Mucosa of stomach (tissue), 1 donor: ENCODE measurements around the gene GBGT1.

Experiments
- H3K27me3 ChIP-seq: one replicate; pipeline ENCODE4 v1.7.0; 2013; ENCODE audit warnings: mild to moderate bottlenecking, low read length; ENCODE audit not compliant: control insufficient read depth, insufficient read depth
- H3K36me3 ChIP-seq: one replicate; pipeline ENCODE4 v1.7.0; 2013; ENCODE audit warnings: low read length; ENCODE audit not compliant: control insufficient read depth, insufficient read depth
- H3K4me1 ChIP-seq: one replicate; pipeline ENCODE4 v1.7.0; 2013; ENCODE audit warnings: mild to moderate bottlenecking, low read length; ENCODE audit not compliant: control insufficient read depth, insufficient read depth
- H3K4me3 ChIP-seq: one replicate; pipeline ENCODE4 v1.7.0; 2013; ENCODE audit warnings: low read length
- H3K9ac ChIP-seq: one replicate; pipeline ENCODE4 v1.7.0; 2013; ENCODE audit warnings: mild to moderate bottlenecking, low read length, moderate library complexity
- H3K9me3 ChIP-seq: one replicate; pipeline ENCODE4 v1.7.0; 2013; ENCODE audit warnings: mild to moderate bottlenecking, low read length, moderate library complexity; ENCODE audit not compliant: control insufficient read depth
- donor health status: Pancreatic carcinoma.

The GBGT1 gene

GRCh38 chr9:133111808-133112662, 51.7 kb downstream of the GBGT1 start:
- Histone ChIP-seq H3K9me3 (no peaks in the 10 kb centered on the region), H3K4me1 (peaks cover 42% of the 10 kb centered on the region), H3K36me3 (peaks cover 12% of the 10 kb centered on the region), H3K4me3 (no peak overlapping the region), H3K27me3 (no peaks in the 10 kb centered on the region), H3K9ac (no peak overlapping the region)

DNA sequence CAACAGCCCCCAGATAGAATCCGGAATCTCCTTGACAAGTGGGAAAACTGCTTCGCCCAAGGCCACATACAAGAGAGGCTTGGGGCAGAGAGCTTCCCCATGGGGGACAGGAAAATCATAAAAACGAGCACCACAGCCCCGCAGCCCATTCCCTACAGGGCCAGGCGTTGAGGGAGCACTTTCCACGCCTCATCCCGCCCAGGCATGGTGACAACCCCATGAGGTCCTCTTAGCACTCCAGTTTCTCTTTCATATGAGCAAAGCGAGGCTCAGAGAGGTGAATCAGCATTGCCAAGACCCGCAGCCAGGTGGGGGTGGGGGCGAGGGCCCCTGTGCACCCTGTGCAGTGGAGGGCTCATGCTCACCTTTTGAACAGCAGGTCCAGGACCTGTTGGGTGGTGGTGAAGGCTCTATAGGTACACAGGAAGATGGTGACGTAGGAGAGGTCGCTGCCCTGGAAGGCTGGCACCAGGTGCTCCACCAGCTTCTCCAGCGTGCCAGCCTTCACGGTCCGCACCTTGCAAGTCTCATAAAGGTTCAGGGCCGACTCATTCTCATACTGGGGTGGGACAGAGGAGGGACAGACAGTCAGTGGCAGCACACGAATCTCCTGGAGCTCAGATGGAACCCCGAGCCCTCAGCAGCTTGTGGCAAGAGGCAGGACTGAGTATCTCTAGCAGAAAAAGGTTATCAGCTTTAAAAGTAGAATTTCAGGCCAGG, 53.6 kb downstream of the GBGT1 start:
- no peaks in the 10 kb centered on the region for H3K27me3 ChIP-seq
- peaks cover 18% of the 10 kb centered on the region for H3K36me3 ChIP-seq
- H3K9ac ChIP-seq: no peak overlapping the region
- no peaks in the 10 kb centered on the region for H3K9me3 ChIP-seq
- no peak overlapping the region for H3K4me3 ChIP-seq
- H3K4me1 ChIP-seq: peaks cover 25% of the 10 kb centered on the region

GRCh38 chr9:133108794-133109641, 54.7 kb downstream of the GBGT1 start:
- H3K4me1 ChIP-seq: peaks cover 14% of the 10 kb centered on the region
- H3K9ac ChIP-seq: no peak overlapping the region
- H3K4me3 ChIP-seq: no peak overlapping the region
- peaks cover 18% of the 10 kb centered on the region for H3K36me3 ChIP-seq
- no peaks in the 10 kb centered on the region for H3K9me3 ChIP-seq
- H3K27me3 ChIP-seq: no peaks in the 10 kb centered on the region

GRCh38 chr9:133107961-133108793, 55.5 kb downstream of the GBGT1 start:
- H3K36me3 ChIP-seq: peaks cover 18% of the 10 kb centered on the region
- H3K9ac ChIP-seq: no peak overlapping the region
- no peak overlapping the region for H3K4me3 ChIP-seq
- no peaks in the 10 kb centered on the region for H3K27me3 ChIP-seq
- H3K9me3 ChIP-seq: no peaks in the 10 kb centered on the region
- H3K4me1 ChIP-seq: peaks cover 12% of the 10 kb centered on the region

- H3K9me3 ChIP-seq: no peaks in the 10 kb centered on the region
- no peaks in the 10 kb centered on the region for H3K27me3 ChIP-seq
- H3K36me3 ChIP-seq: peaks cover 24% of the 10 kb centered on the region
- H3K4me1 ChIP-seq: peaks cover 9% of the 10 kb centered on the region
- H3K9ac ChIP-seq: no peak overlapping the region
- no peak overlapping the region for H3K4me3 ChIP-seq
These were observed 56.4 kb downstream of the GBGT1 start for GRCh38 chr9:133107245-133107722.

- peaks cover 9% of the 10 kb centered on the region for H3K4me1 ChIP-seq
- H3K9ac ChIP-seq: no peak overlapping the region
- H3K27me3 ChIP-seq: no peaks in the 10 kb centered on the region
- no peaks in the 10 kb centered on the region for H3K9me3 ChIP-seq
- H3K36me3 ChIP-seq: peaks cover 30% of the 10 kb centered on the region
- H3K4me3 ChIP-seq: no peak overlapping the region
These were observed 57.0 kb downstream of the GBGT1 start for GRCh38 chr9:133106511-133107244.

DNA sequence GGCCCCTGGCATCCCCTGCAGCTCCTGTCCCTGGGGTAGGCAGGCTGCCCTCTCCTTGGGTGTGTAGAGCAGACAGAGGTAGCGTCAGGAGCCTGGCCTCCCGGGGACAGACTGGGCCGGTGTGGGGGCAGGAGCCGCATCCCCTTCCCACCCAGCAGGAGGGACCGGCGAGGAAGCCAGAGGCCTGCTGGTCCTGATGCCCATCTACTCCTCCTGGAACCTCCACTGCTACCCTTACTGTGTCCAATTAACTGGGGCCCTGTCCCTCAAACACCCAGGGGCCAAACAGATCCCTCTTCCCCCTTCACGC, 58.3 kb downstream of the GBGT1 start:
- H3K36me3 ChIP-seq: peaks cover 36% of the 10 kb centered on the region
- no peaks in the 10 kb centered on the region for H3K27me3 ChIP-seq
- H3K4me1 ChIP-seq: peaks cover 9% of the 10 kb centered on the region
- H3K4me3 ChIP-seq: no peak overlapping the region
- H3K9ac ChIP-seq: no peak overlapping the region
- no peaks in the 10 kb centered on the region for H3K9me3 ChIP-seq

- Histone ChIP-seq H3K9ac (no peak overlapping the region), H3K4me3 (no peak overlapping the region), H3K4me1 (peaks cover 9% of the 10 kb centered on the region), H3K36me3 (peaks cover 41% of the 10 kb centered on the region), H3K9me3 (no peaks in the 10 kb centered on the region), H3K27me3 (no peaks in the 10 kb centered on the region)
These were observed 58.8 kb downstream of the GBGT1 start for GRCh38 chr9:133104718-133105460.

DNA sequence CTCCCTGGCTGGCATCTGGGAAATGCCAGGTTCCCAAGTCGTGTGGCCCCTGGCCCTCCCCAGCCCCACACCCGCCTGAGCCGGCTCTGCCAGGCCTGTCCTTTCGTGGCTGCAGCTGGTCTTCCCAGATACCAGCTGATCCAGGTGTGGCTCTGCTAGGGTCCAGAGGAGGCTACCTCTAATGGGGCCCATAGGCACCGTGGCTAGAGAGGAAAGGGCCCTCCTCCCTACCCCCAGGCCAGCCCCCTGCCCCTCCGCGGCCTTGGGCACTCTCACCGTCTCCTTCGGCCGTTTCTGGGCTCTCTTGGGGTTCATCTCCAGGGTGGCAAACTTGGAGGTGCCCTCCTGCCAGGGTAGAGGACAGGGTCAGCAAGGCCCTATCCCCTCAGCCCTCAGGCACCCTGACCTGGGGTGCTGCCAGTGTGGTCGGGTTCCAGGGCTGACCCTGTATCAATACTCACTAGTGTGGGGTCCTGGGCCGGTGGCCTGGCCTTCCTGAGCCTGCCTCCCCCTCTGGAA, 59.7 kb downstream of the GBGT1 start:
- peaks cover 42% of the 10 kb centered on the region for H3K36me3 ChIP-seq
- H3K9me3 ChIP-seq: no peaks in the 10 kb centered on the region
- H3K4me1 ChIP-seq: peaks cover 9% of the 10 kb centered on the region
- no peaks in the 10 kb centered on the region for H3K27me3 ChIP-seq
- no peak overlapping the region for H3K4me3 ChIP-seq
- H3K9ac ChIP-seq: no peak overlapping the region

GRCh38 chr9:133103183-133103986, 60.3 kb downstream of the GBGT1 start:
- H3K36me3 ChIP-seq: peaks cover 42% of the 10 kb centered on the region
- peaks cover 9% of the 10 kb centered on the region for H3K4me1 ChIP-seq
- H3K4me3 ChIP-seq: no peak overlapping the region
- H3K9me3 ChIP-seq: no peaks in the 10 kb centered on the region
- H3K27me3 ChIP-seq: no peaks in the 10 kb centered on the region
- H3K9ac ChIP-seq: no peak overlapping the region
